Keratinocyte (primary cell): ENCODE data around the gene PARP16. TPM values are rescaled to one million over a fixed set of nuclear protein-coding genes. Genes with fewer than 3 reads are reported as not detected.

Source experiments
- DNase-seq: peaks from one replicate; pipeline ENCODE4 v3.0.0-alpha.2; 2011; ENCODE audit warnings: low read depth, missing footprints, low spot score
- FAIRE-seq: peaks from 2 replicates; lab custom pipeline; 2011; peaks lifted over from hg19 to GRCh38; lab: Jason Lieb, UNC
- H2AFZ ChIP-seq: 2 replicates; pipeline ENCODE4 v1.6.0; 2012; ENCODE audit warnings: low read length, control low read depth, inconsistent platforms; ENCODE audit not compliant: control insufficient read depth
- H3K27ac ChIP-seq: 2 replicates; pipeline ENCODE4 v1.5.1; 2011; ENCODE audit warnings: low read length; ENCODE audit not compliant: control insufficient read depth, insufficient read depth
- H3K27me3 ChIP-seq: 3 replicates; pipeline ENCODE4 v1.6.0; 2011; ENCODE audit warnings: low read length; ENCODE audit not compliant: control insufficient read depth, insufficient read depth; ENCODE audit errors: extremely low read depth
- H3K36me3 ChIP-seq, 2 experiments: 2 replicates in 1 of 2; 3 replicates in 1 of 2; pipeline ENCODE4 v1.5.1; 2011; ENCODE audit warnings: low read length in 2 of 2, mild to moderate bottlenecking in 1 of 2; ENCODE audit not compliant: control insufficient read depth in 2 of 2, insufficient read depth in 2 of 2; ENCODE audit errors: extremely low read depth in 1 of 2
- H3K4me1 ChIP-seq: 3 replicates; pipeline ENCODE4 v1.5.1; 2011; ENCODE audit warnings: low read length; ENCODE audit not compliant: control insufficient read depth, insufficient read depth; ENCODE audit errors: extremely low read depth
- H3K4me2 ChIP-seq: 3 replicates; pipeline ENCODE4 v1.6.0; 2011; ENCODE audit warnings: low read depth, low read length; ENCODE audit not compliant: control insufficient read depth, insufficient read depth; ENCODE audit errors: extremely low read depth
- H3K4me3 ChIP-seq, 3 experiments: fragments of 200-600 bp in 1 of 3; sonication (generic) in 1 of 3; 2 replicates in 2 of 3; 3 replicates in 1 of 3; pipeline ENCODE4 v1.5.1; 2011 to 2016; ENCODE audit warnings: low read length in 3 of 3, mild to moderate bottlenecking in 3 of 3, control low read depth in 2 of 3, inconsistent platforms in 1 of 3, low read depth in 1 of 3, mixed read lengths in 1 of 3, mixed run types in 1 of 3, moderate library complexity in 1 of 3; ENCODE audit not compliant: control insufficient read depth in 2 of 3, insufficient read depth in 2 of 3; ENCODE audit errors: extremely low read depth in 1 of 3
- H3K79me2 ChIP-seq: 2 replicates; pipeline ENCODE4 v1.6.0; 2012; ENCODE audit warnings: low read length; ENCODE audit not compliant: control insufficient read depth, insufficient read depth
- H3K9ac ChIP-seq: 3 replicates; pipeline ENCODE4 v1.6.0; 2011; ENCODE audit warnings: low read length; ENCODE audit not compliant: control insufficient read depth, insufficient read depth; ENCODE audit errors: extremely low read depth
- H3K9me1 ChIP-seq: 3 replicates; pipeline ENCODE4 v1.6.0; 2011; ENCODE audit warnings: low read length; ENCODE audit not compliant: control insufficient read depth, insufficient read depth; ENCODE audit errors: extremely low read depth
- H3K9me3 ChIP-seq: 2 replicates; pipeline ENCODE4 v1.5.1; 2012; ENCODE audit warnings: low read depth, low read length; ENCODE audit not compliant: control insufficient read depth
- H4K20me1 ChIP-seq: 3 replicates; pipeline ENCODE4 v1.6.0; 2011; ENCODE audit warnings: low read length; ENCODE audit not compliant: control insufficient read depth, insufficient read depth; ENCODE audit errors: extremely low read depth
- CTCF ChIP-seq, 3 experiments: IDR thresholded peaks in 1 of 3; conservative IDR thresholded peaks in 1 of 3; optimal IDR thresholded peaks in 1 of 3; 2 replicates in 2 of 3; 3 replicates in 1 of 3; pipeline versions ENCODE3 to v1.5.1; 2011; ENCODE audit warnings: low read length in 3 of 3, mild to moderate bottlenecking in 3 of 3, moderate library complexity in 2 of 3, control low read depth in 1 of 3, inconsistent platforms in 1 of 3; ENCODE audit not compliant: insufficient read depth in 2 of 3; ENCODE audit errors: extremely low read depth in 1 of 3
- EZH2 ChIP-seq: IDR thresholded peaks from one replicate; pipeline ENCODE4 v1.6.1; 2012; ENCODE audit warnings: inconsistent platforms, mild to moderate bottlenecking, low read length, moderate library complexity
- dilution Hi-C: fragments of 300-500 bp; cut with MboI; formaldehyde crosslinking; loops from one replicate; pipeline ENCODE4 v1.7.0; 2020; ENCODE audit warnings: low sequenced_read_pairs; ENCODE audit not compliant: extremely low pct_ligation_motif_present
- polyA plus RNA-seq, 5 experiments: library from polyadenylated mRNA; depleted of rRNA in 3 of 5; stranded (reverse) in 3 of 5; stranded (forward) in 1 of 5; unstranded in 1 of 5; fragments of >200 nt; gene quantifications; 1 replicate in 1 of 5; 2 replicates in 3 of 5; 3 replicates in 1 of 5; pipeline versions ENCODE4 v1.2.1 to v1.2.3, GENCODE V29; 2011 to 2012; ENCODE audit warnings: missing spikeins in 2 of 5, low read depth in 1 of 5, low replicate concordance in 1 of 5

Gene PARP16
- polyA plus RNA-seq, 1 donor (not counting 4 experiments of a cell fraction or from before 2014, with no cell fraction given), result 2.1 TPM

- dilution Hi-C loops, result no loop called here
- Histone ChIP-seq H3K27ac (peak within 1 kb of the TSS; percentile 100), H3K9ac (peak within 1 kb of the TSS; percentile 88), H3K27me3 (no peaks in the 10 kb centered on the region), H3K9me3 (no peaks in the 10 kb centered on the region), H4K20me1 (no peaks in the 10 kb centered on the region), H3K79me2 (no peaks in the 10 kb centered on the region), H2AFZ (peak within 1 kb of the TSS; percentile 80), H3K4me2 (peak within 1 kb of the TSS; percentile 89), H3K4me1 (peaks cover 13% of the 10 kb centered on the region), H3K4me3 (peak within 1 kb of the TSS; percentile 36 to 85 (median 55)), H3K9me1 (no peaks in the 10 kb centered on the region), H3K36me3 (no peaks in the 10 kb centered on the region)
- FAIRE-seq (peak; percentile 41), DNase-seq (no peak)
- TF ChIP-seq CTCF (optimal IDR thresholded peaks at IDR 0.05 in 1 of 3, IDR thresholded peaks at IDR 0.05 in 1 of 3, conservative IDR thresholded peaks at IDR 0.05 in 1 of 3; ENCODE audit: extremely low read depth in 1 of 3, insufficient read depth in 2 of 3, low read length in 3 of 3) (peak; percentile 72 to 91 (median 75)), EZH2 (no peak)
Observed at GRCh38 chr15:65304381-65305149, 17.9 kb upstream of the PARP16 start, which contains the start of gene RNU5B-1. Gene RNU5B-1 (plus strand): TSS chr15:65304677.

- H3K27me3 ChIP-seq, result no peaks in the 10 kb centered on the region
- no peak for FAIRE-seq
- peak overlapping the region; percentile 100 for H3K27ac ChIP-seq
- H3K36me3 ChIP-seq, result no peaks in the 10 kb centered on the region
- H3K4me2 ChIP-seq, result peak overlapping the region; percentile 89
- TF ChIP-seq EZH2 (no peak), CTCF (optimal IDR thresholded peaks at IDR 0.05 in 1 of 3, IDR thresholded peaks at IDR 0.05 in 1 of 3, conservative IDR thresholded peaks at IDR 0.05 in 1 of 3; ENCODE audit: extremely low read depth in 1 of 3, insufficient read depth in 2 of 3, low read length in 3 of 3) (no peak)
- no peaks in the 10 kb centered on the region for H3K79me2 ChIP-seq
- H4K20me1 ChIP-seq, result no peaks in the 10 kb centered on the region
- H3K4me3 ChIP-seq, result peak overlapping the region; percentile 36 to 85 (median 55)
- H3K4me1 ChIP-seq, result peaks cover 13% of the 10 kb centered on the region
- peak overlapping the region; percentile 80 for H2AFZ ChIP-seq
- dilution Hi-C loops, result no loop called here
- H3K9me1 ChIP-seq, result no peaks in the 10 kb centered on the region
- DNase-seq, result no peak
- no peaks in the 10 kb centered on the region for H3K9me3 ChIP-seq
- peak overlapping the region; percentile 88 for H3K9ac ChIP-seq
Observed at GRCh38 chr15:65303687-65304380, 17.2 kb upstream of the PARP16 start.
